Astrocyte of the cerebellum (primary cell): ENCODE results near the gene SRR.

ENCODE experiments used
- DNase-seq: peaks from one replicate; pipeline ENCODE4 v3.0.0-alpha.2; 2011; ENCODE audit warnings: low read depth
- H3K4me3 ChIP-seq: 2 replicates; pipeline ENCODE4 v1.5.1; 2011; ENCODE audit warnings: mild to moderate bottlenecking, low read depth, low read length, moderate library complexity
- in situ Hi-C: cut with HindIII; loops from 2 replicates; pipeline ENCODE4 v1.10.0; 2017; ENCODE audit warnings: low sequenced_read_pairs
- TF ChIP-seq, protein P1 (sequence below): IDR thresholded peaks from 2 replicates; pipeline ENCODE4 v1.5.1; 2012; ENCODE audit warnings: low read length, low read depth, moderate library complexity, mild to moderate bottlenecking; ENCODE audit errors: missing control alignments

Gene SRR

DNA sequence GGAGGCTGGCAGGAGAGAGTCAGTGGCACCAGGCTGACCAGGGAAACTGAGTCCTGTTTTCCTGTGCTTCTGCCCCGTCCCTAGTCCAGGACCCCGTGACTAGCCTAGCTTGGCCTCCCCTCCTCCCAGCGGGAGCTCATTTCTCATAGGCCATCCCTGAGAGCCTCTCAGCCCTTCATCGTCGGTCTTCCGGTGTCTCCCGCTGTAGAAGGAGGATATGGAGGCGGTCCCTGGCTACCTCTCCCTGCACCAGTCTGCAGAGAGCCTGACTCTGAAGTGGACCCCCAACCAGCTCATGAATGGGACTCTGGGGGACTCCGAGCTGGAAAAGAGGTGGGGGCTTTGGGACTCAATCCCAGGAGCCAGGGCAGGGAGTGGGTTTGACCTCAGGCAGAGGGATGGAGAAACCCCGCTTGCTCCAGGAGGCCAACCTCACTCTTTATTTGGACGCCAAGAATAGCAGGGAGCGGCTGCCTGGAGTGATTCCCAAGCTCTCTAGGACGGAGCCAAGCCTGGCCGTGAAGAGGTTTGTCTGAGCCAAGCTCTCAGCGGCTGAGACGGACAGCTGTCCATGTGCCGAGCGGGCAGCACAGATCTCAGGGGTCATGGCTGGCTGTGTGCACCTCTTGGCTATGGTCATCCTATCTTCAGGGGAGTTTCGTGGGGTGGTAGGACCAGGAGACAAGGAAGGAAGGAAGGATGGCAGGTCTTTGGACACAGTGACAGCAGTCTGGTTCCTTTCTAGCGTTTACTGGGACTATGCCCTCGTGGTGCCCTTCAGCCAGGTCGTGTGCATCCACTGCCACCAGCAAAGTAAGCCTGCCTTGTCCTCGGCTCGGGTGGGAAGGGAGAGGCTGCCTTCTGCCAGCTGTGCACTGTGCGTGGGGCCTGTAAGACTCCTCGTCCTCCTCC is 60.4 kb downstream of the SRR start:
- peak; percentile 12 for DNase-seq
- in situ Hi-C loops, result no loop called here
- TF ChIP-seq, protein P1, sequence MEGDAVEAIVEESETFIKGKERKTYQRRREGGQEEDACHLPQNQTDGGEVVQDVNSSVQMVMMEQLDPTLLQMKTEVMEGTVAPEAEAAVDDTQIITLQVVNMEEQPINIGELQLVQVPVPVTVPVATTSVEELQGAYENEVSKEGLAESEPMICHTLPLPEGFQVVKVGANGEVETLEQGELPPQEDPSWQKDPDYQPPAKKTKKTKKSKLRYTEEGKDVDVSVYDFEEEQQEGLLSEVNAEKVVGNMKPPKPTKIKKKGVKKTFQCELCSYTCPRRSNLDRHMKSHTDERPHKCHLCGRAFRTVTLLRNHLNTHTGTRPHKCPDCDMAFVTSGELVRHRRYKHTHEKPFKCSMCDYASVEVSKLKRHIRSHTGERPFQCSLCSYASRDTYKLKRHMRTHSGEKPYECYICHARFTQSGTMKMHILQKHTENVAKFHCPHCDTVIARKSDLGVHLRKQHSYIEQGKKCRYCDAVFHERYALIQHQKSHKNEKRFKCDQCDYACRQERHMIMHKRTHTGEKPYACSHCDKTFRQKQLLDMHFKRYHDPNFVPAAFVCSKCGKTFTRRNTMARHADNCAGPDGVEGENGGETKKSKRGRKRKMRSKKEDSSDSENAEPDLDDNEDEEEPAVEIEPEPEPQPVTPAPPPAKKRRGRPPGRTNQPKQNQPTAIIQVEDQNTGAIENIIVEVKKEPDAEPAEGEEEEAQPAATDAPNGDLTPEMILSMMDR, result no peak
- H3K4me3 ChIP-seq, result no peak overlapping the region

DNA sequence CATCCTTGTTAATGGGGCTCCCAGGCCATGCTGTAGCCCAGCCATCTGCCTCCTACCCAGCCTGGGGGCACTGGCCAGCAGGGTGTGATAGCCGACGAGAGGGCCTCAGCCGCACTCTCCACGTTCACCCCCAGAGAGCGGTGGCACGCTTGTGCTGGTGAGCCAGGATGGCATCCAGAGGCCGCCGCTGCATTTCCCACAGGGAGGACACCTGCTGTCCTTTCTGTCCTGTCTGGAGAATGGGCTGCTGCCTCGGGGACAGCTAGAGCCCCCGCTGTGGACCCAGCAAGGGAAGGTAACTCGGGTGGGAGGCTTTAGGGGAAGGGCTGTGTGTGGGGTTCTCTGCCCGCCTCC is 61.0 kb downstream of the SRR start:
- DNase-seq, result no peak
- TF ChIP-seq, protein P1, result no peak
- H3K4me3 ChIP-seq, result no peak overlapping the region
- in situ Hi-C loops, result no loop called here

DNA sequence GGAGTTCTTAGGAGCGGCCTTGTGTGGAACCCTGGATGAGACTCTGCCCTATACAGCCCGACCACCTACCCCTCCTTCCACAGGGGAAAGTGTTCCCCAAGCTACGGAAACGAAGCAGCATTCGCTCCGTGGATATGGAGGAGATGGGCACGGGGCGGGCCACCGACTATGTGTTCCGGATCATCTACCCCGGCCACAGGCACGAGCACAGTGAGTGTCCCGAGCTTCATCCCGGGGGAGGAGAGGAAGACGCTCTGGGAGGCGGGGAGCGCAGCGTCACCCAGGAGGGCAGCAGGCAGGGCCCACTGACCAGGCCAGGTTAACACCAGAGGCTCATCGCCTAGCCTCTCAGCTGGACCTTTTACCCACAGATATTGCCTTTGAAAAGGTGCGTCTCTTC is 61.4 kb downstream of the SRR start:
- no peak for DNase-seq
- H3K4me3 ChIP-seq, result no peak overlapping the region
- in situ Hi-C loops, result no loop called here
- TF ChIP-seq, protein P1, result no peak

DNA sequence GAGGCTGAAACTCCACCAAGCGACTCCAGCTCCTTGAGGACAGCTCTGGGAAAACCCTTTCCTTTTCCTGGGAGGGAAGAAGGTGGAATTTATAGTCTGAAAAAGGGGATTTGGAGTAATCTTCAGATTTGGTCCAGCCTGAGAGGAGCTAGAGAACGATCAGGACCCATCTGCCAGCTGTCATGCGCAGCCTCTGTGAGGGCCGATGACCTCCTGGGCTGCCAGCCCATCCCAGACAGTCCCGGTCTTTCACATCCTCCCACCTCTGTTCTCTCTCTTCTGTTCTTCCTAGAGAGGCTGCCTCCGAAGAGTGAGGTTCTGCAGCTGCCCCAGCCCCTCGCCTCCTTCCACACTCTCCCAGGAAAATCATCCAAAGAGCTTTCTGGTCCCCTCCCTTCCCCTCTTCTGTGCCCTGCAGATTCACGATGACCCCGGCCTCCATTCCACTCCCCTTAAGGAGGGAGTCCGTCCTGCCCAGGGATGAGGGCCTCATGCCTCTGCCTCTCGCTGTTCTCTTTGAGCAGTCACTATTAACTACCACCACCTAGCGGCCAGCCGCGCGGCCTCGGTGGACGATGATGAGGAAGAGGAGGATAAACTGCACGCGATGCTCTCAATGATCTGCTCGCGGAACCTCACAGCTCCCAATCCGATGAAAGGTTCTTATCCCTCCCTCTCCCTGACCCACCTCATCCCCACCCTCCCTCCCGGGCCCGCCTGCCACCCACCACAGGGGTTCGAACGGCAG is 63.2 kb downstream of the SRR start:
- in situ Hi-C loops, result no loop called here
- DNase-seq, result no peak
- TF ChIP-seq, protein P1, result peak; percentile 39
- no peak overlapping the region for H3K4me3 ChIP-seq

DNA sequence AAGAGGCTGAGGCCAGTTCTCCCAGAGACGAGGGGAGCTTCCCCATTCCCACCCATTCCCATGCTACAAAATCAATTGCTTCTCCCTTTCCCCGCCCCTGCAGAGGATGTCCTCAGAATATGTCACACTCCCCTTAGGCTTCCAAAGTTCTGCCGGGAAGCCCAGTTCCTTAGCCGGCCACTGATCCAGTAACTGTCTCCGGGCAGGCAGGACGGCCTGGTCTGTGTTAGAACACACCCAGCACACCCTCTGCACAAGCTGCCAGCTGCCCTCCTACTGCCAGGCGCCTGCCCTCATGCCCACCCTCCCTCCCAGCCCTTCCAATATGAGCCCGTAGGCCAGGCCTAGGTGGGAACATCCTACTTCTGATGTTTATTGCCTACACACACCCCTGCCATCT is 64.6 kb downstream of the SRR start:
- no peak overlapping the region for H3K4me3 ChIP-seq
- TF ChIP-seq, protein P1, result no peak
- in situ Hi-C loops, result no loop called here
- no peak for DNase-seq

DNA sequence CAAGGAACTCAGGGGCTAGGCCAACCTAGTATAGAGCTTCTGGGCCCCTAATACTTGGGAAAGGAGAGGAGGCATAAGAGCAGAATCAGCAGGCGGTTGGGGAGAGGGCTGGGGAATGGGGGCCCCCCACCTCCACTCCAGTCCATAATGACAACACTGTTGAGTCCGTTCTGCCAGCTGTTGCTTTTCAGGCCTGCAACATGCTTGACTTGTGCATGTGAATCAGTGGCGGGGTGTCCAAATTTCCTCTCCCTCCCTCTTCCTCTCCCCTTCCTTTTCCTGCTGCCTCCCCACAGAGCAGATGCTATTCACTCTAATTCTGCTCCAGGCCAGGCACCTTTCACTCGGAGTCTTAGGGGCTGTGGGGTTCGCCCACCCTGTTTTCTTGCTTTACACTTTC is 65.3 kb downstream of the SRR start:
- H3K4me3 ChIP-seq, result no peak overlapping the region
- in situ Hi-C loops, result no loop called here
- DNase-seq, result no peak
- TF ChIP-seq, protein P1, result no peak
